Measurements from ENCODE around the gene HSFX1.

The HSFX1 gene

DNA sequence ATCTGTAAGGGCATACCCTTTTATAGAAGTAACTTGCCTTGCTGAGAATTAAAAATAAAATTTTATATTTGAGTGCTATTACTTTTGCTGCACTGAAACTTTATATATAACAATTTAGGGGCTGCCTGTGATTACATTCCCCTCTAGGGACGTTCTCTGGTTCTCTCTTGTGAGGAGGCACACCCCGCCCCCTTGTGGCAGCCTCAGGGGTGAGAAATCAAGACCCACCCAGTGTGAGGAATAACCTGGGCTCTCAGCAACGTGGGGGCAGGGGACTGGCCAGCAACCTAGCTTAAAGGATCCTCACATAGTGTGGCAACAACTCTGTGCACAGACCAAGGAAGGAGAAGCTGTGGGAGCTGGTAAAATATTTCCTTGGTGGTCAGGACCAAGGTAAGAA, 51.6 kb downstream of the HSFX1 start:
- TF ChIP-seq, protein P1, sequence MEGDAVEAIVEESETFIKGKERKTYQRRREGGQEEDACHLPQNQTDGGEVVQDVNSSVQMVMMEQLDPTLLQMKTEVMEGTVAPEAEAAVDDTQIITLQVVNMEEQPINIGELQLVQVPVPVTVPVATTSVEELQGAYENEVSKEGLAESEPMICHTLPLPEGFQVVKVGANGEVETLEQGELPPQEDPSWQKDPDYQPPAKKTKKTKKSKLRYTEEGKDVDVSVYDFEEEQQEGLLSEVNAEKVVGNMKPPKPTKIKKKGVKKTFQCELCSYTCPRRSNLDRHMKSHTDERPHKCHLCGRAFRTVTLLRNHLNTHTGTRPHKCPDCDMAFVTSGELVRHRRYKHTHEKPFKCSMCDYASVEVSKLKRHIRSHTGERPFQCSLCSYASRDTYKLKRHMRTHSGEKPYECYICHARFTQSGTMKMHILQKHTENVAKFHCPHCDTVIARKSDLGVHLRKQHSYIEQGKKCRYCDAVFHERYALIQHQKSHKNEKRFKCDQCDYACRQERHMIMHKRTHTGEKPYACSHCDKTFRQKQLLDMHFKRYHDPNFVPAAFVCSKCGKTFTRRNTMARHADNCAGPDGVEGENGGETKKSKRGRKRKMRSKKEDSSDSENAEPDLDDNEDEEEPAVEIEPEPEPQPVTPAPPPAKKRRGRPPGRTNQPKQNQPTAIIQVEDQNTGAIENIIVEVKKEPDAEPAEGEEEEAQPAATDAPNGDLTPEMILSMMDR (IDR thresholded peaks at IDR 0.05; ENCODE audit: low read depth, low read length) = peak; percentile 48
- peak; percentile 54 for DNase-seq

More for the DNA sequence above, 51.6 kb downstream of the HSFX1 start:
- Histone ChIP-seq H3K4me1 (no peaks in the 10 kb centered on the region), H3K27me3 (peaks cover 3% of the 10 kb centered on the region; the same call in 1 of the 2 replicates), H3K4me3 (ENCODE audit: low read depth, low read length) (no peak overlapping the region), H3K9me3 (no peaks in the 10 kb centered on the region), H3K36me3 (no peaks in the 10 kb centered on the region)

All from BE2C (cell line).